HEK293 (cell line): ENCODE measurements around the gene ALDH1B1.

Experiments used
- TRIM28 ChIP-seq: IDR thresholded peaks from 2 replicates; pipeline ENCODE4 v1.6.1; 2011; ENCODE audit warnings: low read length, control low read depth, borderline replicate concordance
- ZNF114 ChIP-seq: fragments of 450-650 bp; formaldehyde crosslinking; IDR thresholded peaks from 2 replicates; pipeline ENCODE4 v1.5.0; 2017; ENCODE audit warnings: missing biosample characterization, missing genetic modification characterization
- ZNF501 ChIP-seq: fragments of 450-650 bp; formaldehyde crosslinking; IDR thresholded peaks from 2 replicates; pipeline ENCODE4 v1.5.1; 2016; ENCODE audit warnings: missing biosample characterization, missing genetic modification characterization
- TF ChIP-seq, protein P1 (sequence below): fragments of 450-650 bp; formaldehyde crosslinking; IDR thresholded peaks from 2 replicates; pipeline ENCODE4 v1.5.1; 2016; ENCODE audit warnings: missing biosample characterization, missing genetic modification characterization, low read depth

DNA sequence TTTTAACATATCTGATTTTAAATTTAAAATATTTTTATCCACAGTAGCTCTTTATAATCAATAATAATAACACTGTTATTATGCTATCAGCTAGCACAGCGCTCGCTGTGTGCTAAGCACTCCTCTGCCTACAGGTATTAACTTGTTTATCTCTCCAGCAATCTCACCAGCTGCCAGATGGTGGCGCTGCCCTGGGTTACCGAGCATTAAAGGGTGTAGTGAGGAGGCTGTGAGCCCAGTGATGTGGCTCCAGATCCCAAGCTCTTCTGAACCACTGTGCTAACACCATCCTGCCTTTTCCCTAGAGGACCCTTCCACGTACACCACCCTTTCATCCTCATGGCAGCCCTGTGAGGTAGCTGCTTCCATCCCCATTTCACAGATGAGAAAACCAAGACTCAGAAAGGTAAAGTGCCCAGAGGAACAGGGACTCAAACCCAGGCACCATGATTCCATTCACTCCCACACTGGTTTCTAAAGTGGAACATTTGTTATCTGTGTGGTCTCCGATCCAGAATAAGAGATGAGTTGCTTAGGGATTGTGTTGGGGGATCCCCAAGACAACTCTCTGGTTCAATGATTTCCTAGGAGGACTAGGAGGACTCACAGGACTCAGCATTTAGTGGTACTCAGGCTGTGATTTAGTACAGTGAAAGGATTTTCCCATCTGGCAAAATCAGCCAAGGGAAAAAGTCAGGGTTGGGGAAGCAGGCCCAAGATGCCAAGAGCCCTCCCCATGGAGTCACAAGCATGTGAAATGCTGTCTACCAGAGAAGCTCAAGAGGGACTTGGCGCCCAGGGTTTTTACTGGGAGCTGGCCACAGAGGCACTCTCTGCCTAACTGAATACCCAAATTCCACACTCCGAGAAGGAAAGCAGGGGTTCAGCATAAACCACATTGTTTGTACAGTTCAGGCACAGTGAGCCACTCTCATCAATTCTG is 24.8 kb downstream of the ALDH1B1 start:
- TF ChIP-seq TRIM28: no peak
- TF ChIP-seq, protein P1, sequence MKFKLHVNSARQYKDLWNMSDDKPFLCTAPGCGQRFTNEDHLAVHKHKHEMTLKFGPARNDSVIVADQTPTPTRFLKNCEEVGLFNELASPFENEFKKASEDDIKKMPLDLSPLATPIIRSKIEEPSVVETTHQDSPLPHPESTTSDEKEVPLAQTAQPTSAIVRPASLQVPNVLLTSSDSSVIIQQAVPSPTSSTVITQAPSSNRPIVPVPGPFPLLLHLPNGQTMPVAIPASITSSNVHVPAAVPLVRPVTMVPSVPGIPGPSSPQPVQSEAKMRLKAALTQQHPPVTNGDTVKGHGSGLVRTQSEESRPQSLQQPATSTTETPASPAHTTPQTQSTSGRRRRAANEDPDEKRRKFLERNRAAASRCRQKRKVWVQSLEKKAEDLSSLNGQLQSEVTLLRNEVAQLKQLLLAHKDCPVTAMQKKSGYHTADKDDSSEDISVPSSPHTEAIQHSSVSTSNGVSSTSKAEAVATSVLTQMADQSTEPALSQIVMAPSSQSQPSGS (tag by site-specific recombination): no peak
- no peak for TF ChIP-seq ZNF501 (tag by site-specific recombination)
- no peak for TF ChIP-seq ZNF114 (tag by site-specific recombination)
